ENCODE data around the gene SBNO1.
"Not testable (repeated sequence)": the region's sequence is repeated elsewhere in the genome, so short reads cannot be mapped to it uniquely, and the experiment has no call there.

SBNO1 gene

DNA sequence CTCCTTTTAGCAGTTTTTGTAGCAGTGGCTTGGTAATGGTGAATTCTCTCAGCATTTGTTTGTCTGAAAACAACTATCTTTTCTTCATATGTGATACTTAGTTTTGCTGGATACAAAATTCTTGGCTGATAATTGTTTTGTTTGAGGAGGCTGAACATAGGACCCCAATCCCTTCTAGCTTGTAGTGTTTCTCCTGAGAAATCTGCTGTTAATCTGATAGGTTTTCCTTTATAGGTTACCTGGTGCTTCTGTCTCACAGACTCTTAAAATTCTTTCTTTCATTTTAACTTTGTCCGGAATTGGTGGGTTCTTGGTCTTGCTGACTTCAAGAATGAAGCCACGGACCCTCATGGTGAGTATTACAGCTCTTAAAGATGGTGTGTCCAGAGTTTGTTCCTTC, 116.5 kb downstream of the SBNO1 start:
- H3K36me3 Mint-ChIP-seq (ENCODE audit: low read depth) = peaks cover 25% of the 10 kb centered on the region
- H3K9me3 Mint-ChIP-seq; H3K27me3 Mint-ChIP-seq (ENCODE audit: low read depth); H3K4me3 Mint-ChIP-seq: not testable (repeated sequence)
- H3K4me1 Mint-ChIP-seq (ENCODE audit: low read depth) = peaks cover 37% of the 10 kb centered on the region
- H3K27ac Mint-ChIP-seq = peak overlapping the region; percentile 41

DNA sequence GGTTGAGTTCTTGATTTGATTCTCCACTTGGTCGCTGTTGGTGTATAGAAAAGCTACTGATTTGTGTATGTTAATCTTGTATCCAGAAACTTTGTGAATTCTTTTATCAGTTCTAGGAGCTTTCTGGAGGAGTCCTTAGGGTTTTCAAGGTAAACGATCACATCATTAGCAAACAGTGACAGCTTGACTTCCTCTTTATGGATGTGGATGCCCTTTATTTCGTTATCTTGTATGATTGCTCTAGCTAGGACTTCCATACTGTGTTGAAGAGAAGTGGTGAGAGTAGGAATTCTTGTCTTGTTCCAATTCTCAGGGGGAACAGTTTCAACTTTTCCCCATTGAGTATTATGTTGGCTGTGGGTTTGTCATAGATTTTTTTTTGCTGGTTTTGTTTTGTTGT, 119.0 kb downstream of the SBNO1 start:
- no peak overlapping the region for H3K27ac Mint-ChIP-seq
- peaks cover 38% of the 10 kb centered on the region for H3K36me3 Mint-ChIP-seq (ENCODE audit: low read depth)
- H3K4me3 Mint-ChIP-seq = no peak overlapping the region
- peaks cover 45% of the 10 kb centered on the region for H3K4me1 Mint-ChIP-seq (ENCODE audit: low read depth)
- H3K27me3 Mint-ChIP-seq (ENCODE audit: low read depth) = no peaks in the 10 kb centered on the region
- no peaks in the 10 kb centered on the region for H3K9me3 Mint-ChIP-seq

DNA sequence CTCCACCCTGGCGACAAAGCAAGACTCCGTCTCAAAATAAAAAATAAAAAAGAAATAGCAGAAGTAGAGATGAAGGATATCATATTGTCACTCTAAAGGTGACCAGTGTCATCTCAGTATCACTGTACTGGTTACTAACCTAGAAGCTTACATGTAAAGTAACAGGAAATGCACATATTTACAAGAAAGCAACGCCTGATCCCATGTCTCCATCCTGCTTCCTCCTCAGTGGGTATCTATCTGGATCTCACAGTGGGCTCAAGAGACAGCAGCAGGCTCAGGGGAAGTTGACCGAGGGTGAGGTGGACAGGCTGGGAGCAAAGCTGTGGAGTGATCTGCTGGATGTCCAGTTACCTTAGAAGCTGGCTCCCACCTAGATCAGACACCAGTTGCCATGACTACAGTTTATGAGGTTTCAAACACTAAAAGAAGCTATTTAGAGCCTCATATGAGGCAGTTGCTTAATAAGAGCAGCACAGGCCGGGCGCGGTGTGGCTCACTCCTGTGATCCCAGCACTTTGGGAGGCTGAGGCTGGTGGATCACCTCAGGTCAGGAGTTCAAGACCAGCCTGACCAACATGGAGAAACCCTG, 120.9 kb downstream of the SBNO1 start:
- no peaks in the 10 kb centered on the region for H3K27me3 Mint-ChIP-seq (ENCODE audit: low read depth)
- H3K27ac Mint-ChIP-seq = peak overlapping the region; percentile 49
- H3K4me1 Mint-ChIP-seq (ENCODE audit: low read depth) = peaks cover 42% of the 10 kb centered on the region
- peaks cover 34% of the 10 kb centered on the region for H3K36me3 Mint-ChIP-seq (ENCODE audit: low read depth)
- no peak overlapping the region for H3K4me3 Mint-ChIP-seq
- H3K9me3 Mint-ChIP-seq = no peaks in the 10 kb centered on the region

DNA sequence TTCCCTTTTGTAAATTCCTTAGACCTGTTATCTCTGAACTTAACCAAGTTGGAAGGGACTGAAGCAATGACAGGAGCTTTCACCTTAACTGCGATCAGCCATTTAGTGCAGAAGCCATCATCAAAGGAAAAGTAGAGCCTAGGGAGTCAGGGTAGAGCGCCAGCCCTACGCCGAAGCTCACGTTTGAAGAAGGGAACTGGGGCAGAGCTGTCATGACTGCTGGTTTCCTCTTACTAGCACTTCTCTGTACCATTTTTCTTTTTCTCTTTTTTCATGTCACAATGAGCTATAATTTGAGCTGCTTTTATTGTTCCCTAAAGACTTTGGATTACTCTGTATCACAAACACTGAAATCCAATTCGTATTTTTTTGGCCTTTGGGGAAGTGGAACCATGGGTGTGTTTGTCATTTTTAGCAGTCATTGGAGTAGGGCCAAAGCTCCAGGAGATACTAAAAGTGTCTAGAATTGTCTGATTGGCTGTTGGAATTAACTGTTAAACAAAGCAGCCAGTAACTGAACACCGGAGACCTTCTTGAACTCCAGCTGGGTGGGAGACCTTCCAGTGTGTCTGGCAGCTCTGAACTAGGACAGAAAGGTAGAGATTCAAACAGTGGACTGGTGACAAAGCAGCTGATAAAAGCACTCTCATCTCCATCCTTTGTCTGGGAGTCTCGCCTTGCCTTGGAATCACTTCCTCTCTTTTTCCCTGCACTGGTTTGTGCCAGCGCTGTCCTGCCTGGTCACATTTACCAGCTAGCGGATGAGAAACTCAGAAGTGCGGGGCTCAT, 122.3 kb downstream of the SBNO1 start:
- Mint-ChIP-seq H3K9me3 (no peaks in the 10 kb centered on the region), H3K4me1 (ENCODE audit: low read depth) (peaks cover 43% of the 10 kb centered on the region), H3K4me3 (no peak overlapping the region)

More for the DNA sequence above, 122.3 kb downstream of the SBNO1 start:
- H3K36me3 Mint-ChIP-seq (ENCODE audit: low read depth) = peaks cover 29% of the 10 kb centered on the region
- no peaks in the 10 kb centered on the region for H3K27me3 Mint-ChIP-seq (ENCODE audit: low read depth)
- H3K27ac Mint-ChIP-seq = peak overlapping the region; percentile 74

All from T-helper 1 cell treated with Interleukin-12 subunit alpha and Interleukin-12 subunit beta and Interleukin-4 antibody, amounts not matched to agents 30 μg/mL and 1 μg/mL, for 36 hours (primary cell).